B cell (primary cell): ENCODE measurements around the gene PSMB10. TPM values are rescaled to one million over a fixed set of nuclear protein-coding genes. Genes with fewer than 3 reads are reported as not detected.
A peak's percentile ranks its signal among the peaks of the same experiment; 100 is the strongest.

Experiments used
- ATAC-seq: fragments of 200-7000 bp; cut with Tn5 transposase; one replicate; pipeline ENCODE4 v1.10.0; 2021; ENCODE audit warnings: low read depth, mild to moderate bottlenecking, moderate number of reproducible peaks, moderate library complexity
- CTCF ChIA-PET: fragments of 350-600 bp; sonication (Branson Sonifier 250); formaldehyde crosslinking; loops from one replicate; lab custom pipeline; 2021; ENCODE audit warnings: antibody characterized with exemption, inconsistent platforms; lab: Charles Lee
- POLR2A ChIA-PET: fragments of 350-600 bp; sonication (Branson Sonifier 250); formaldehyde crosslinking; loops from one replicate; lab custom pipeline; 2021; ENCODE audit warnings: antibody characterized with exemption; lab: Charles Lee
- DNase-seq: peaks from one replicate; pipeline ENCODE4 v3.0.0; 2013
- H2AFZ ChIP-seq: 2 replicates; pipeline ENCODE4 v1.6.1; 2012; ENCODE audit warnings: mild to moderate bottlenecking, low read depth, low read length; ENCODE audit not compliant: insufficient read depth, poor library complexity, severe bottlenecking
- H3K27ac ChIP-seq, 2 donors: 1 replicate in 1 of 2; 2 replicates in 1 of 2; pipeline ENCODE4 v1.5.1; 2012 to 2013; ENCODE audit warnings: low read length in 2 of 2, mild to moderate bottlenecking in 2 of 2, moderate library complexity in 1 of 2
- H3K27me3 ChIP-seq, 4 experiments: fragments of 200-600 bp in 1 of 4; sonication (generic) in 1 of 4; replicated peaks in 1 of 4; 1 replicate in 2 of 4; 2 replicates in 2 of 4; pipeline versions ENCODE4 v1.6.1 to v1.7.0; 2013 to 2016; ENCODE audit warnings: low read length in 3 of 4, mild to moderate bottlenecking in 2 of 4, mixed read lengths in 1 of 4, moderate library complexity in 1 of 4; ENCODE audit not compliant: insufficient read depth in 4 of 4, control insufficient read depth in 3 of 4; ENCODE audit errors: control extremely low read depth in 1 of 4
- H3K36me3 ChIP-seq, 2 experiments: replicated peaks in 1 of 2; 1 replicate in 1 of 2; 2 replicates in 1 of 2; pipeline versions ENCODE4 v1.6.1 to v1.7.1; 2013; ENCODE audit warnings: low read length in 1 of 2; ENCODE audit not compliant: insufficient read depth in 2 of 2, control insufficient read depth in 1 of 2; ENCODE audit errors: control extremely low read depth in 1 of 2, extremely low read depth in 1 of 2
- H3K4me1 ChIP-seq, 2 donors: fragments of 200-600 bp in 1 of 2; sonication (generic) in 1 of 2; 1 replicate in 1 of 2; 2 replicates in 1 of 2; pipeline versions ENCODE4 v1.5.1 to v1.6.1; 2013 to 2017; ENCODE audit warnings: low read length in 2 of 2; ENCODE audit not compliant: control insufficient read depth in 2 of 2, insufficient read depth in 2 of 2
- H3K4me2 ChIP-seq: replicated peaks from 2 replicates; pipeline ENCODE3; 2012; ENCODE audit warnings: mild to moderate bottlenecking, low read depth, low read length; ENCODE audit not compliant: poor library complexity, severe bottlenecking
- H3K4me3 ChIP-seq, 5 experiments: fragments of 200-600 bp in 1 of 5; sonication (generic) in 1 of 5; 1 replicate in 3 of 5; 2 replicates in 2 of 5; pipeline versions ENCODE4 v1.5.1 to v1.7.0; 2011 to 2016; ENCODE audit warnings: low read length in 4 of 5, mild to moderate bottlenecking in 4 of 5, low read depth in 2 of 5, control low read depth in 1 of 5, moderate library complexity in 1 of 5; ENCODE audit not compliant: insufficient read depth in 1 of 5; ENCODE audit errors: control extremely low read depth in 1 of 5, extremely low read depth in 1 of 5
- H3K79me2 ChIP-seq: fragments of 200-600 bp; sonication (generic); one replicate; pipeline ENCODE4 v1.6.0; 2016; ENCODE audit warnings: low read length; ENCODE audit not compliant: control insufficient read depth, insufficient read depth
- H3K9ac ChIP-seq: fragments of 200-600 bp; sonication (generic); 2 replicates; pipeline ENCODE4 v1.6.1; 2017; ENCODE audit warnings: mild to moderate bottlenecking, low read length, moderate library complexity
- H3K9me3 ChIP-seq, 3 donors: one replicate each; pipeline versions ENCODE4 v1.6.1 to v1.7.1; 2013; ENCODE audit warnings: low read length in 2 of 3; ENCODE audit not compliant: control insufficient read depth in 2 of 3, insufficient read depth in 1 of 3; ENCODE audit errors: control extremely low read depth in 1 of 3
- H4K20me1 ChIP-seq: 2 replicates; pipeline ENCODE4 v1.6.0; 2012; ENCODE audit warnings: mild to moderate bottlenecking, low read length; ENCODE audit not compliant: insufficient read depth, control insufficient read depth, poor library complexity, severe bottlenecking
- H3K27ac Mint-ChIP-seq: one replicate; pipeline ENCODE4 v1.8.0; 2021; ENCODE audit warnings: mixed read lengths
- H3K27me3 Mint-ChIP-seq: one replicate; pipeline ENCODE4 v1.8.0; 2021; ENCODE audit warnings: mixed read lengths
- H3K4me1 Mint-ChIP-seq: one replicate; pipeline ENCODE4 v1.8.0; 2021; ENCODE audit warnings: mixed read lengths
- H3K4me3 Mint-ChIP-seq: one replicate; pipeline ENCODE4 v1.8.0; 2021; ENCODE audit warnings: mixed read lengths
- H3K9me3 Mint-ChIP-seq: one replicate; pipeline ENCODE4 v1.8.0; 2022; ENCODE audit warnings: mixed read lengths; ENCODE audit not compliant: insufficient read depth
- EZH2 ChIP-seq: IDR thresholded peaks from 2 replicates; pipeline ENCODE4 v1.6.1; 2012; ENCODE audit warnings: borderline replicate concordance, low read depth, mild to moderate bottlenecking, moderate library complexity, low read length; ENCODE audit not compliant: insufficient read depth, poor library complexity, severe bottlenecking
- WGBS: methylation state at CpG from one replicate; pipeline ENCODE4 v1.1.5; 2013; ENCODE audit warnings: missing lambda C conversion rate; ENCODE audit not compliant: insufficient coverage; 5-methylcytosine and 5-hydroxymethylcytosine counted together
- intact Hi-C: fragments of 100-400 bp; cut with micrococcal nuclease; formaldehyde crosslinking; loops from one replicate; pipeline ENCODE4 v1.10.0; 2022
- polyA plus RNA-seq: library from polyadenylated mRNA; depleted of rRNA; stranded (reverse); fragments of >200 nt; gene quantifications from 2 replicates; pipeline ENCODE4 v1.2.3, GENCODE V29; 2012
- total RNA-seq, 2 donors: library from RNA; stranded (reverse); fragments of 120-200 nt in 1 of 2; gene quantifications; 1 replicate in 1 of 2; 2 replicates in 1 of 2; pipeline versions ENCODE4 v1.2.3 to v1.2.4, GENCODE V29; 2013 to 2022
- TF ChIP-seq, protein P1 (sequence below): fragments of 200-600 bp; IDR thresholded peaks from one replicate; pipeline ENCODE4 v1.8.0; 2022; ENCODE audit warnings: antibody characterized with exemption, mild to moderate bottlenecking

The PSMB10 gene
- total and polyA plus RNA-seq, 2 donors (not counting 1 experiment from before 2014, with no cell fraction given): 167 to 176 TPM

DNA sequence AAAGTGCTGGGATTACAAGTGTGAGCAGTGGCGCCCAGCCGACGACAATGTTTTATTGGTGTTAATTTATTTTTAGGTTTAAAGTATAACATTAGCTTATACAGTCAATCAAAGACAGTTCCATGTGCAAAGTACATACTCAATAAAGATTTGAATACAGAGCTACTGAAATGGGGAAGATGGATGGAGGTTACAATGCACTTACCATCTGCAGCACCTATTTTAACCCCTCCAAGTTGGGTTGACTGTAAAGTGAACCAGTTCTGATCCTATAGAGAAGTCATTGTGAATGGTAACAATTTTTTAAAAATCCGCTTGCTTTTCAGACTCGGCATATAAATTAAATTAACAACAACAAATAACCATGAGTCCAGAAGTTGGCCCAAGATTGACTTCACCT lies 44.3 kb downstream of the PSMB10 start:
- Histone ChIP-seq H3K36me3 (no peaks in the 10 kb centered on the region), H3K27ac (peak overlapping the region; percentile 24 to 95), H3K9me3 (no peaks in the 10 kb centered on the region), H3K4me1 (peaks cover 16 to 18% of the 10 kb centered on the region in 2 donors), H3K79me2 (peaks cover 51% of the 10 kb centered on the region), H3K9ac (peak overlapping the region; percentile 59), H2AFZ (peak overlapping the region; percentile 72), H3K27me3 (no peaks in the 10 kb centered on the region), H3K4me3 (peak overlapping the region; percentile 49 to 76 (median 67)), H4K20me1 (peaks cover 17% of the 10 kb centered on the region), H3K4me2 (peak overlapping the region; percentile 92)
- no peak for TF ChIP-seq EZH2
- no peak for ATAC-seq
- Mint-ChIP-seq H3K27me3 (no peaks in the 10 kb centered on the region), H3K9me3 (no peaks in the 10 kb centered on the region), H3K27ac (peak overlapping the region; percentile 85), H3K4me3 (peak overlapping the region; percentile 90), H3K4me1 (peaks cover 31% of the 10 kb centered on the region)
- ChIA-PET CTCF (interaction anchor here (0.6 to 3.0 kb wide), 6 partner anchors 9 to 459 kb away, joined by 3 to 23 read pairs (median 3); partner anchors contain the start of gene NRN1L), POLR2A (interaction anchor here (0.5 to 2.2 kb wide), 6 partner anchors 32 to 306 kb away, joined by 3 to 19 read pairs (median 4); partner anchors contain the start of genes PSMB10 and RANBP10)
- WGBS: no CpG with 5 or more reads among the region's 5 CpGs
- intact Hi-C loops: loop anchor here (2.0 to 5.0 kb wide), 2 partner anchors 46 to 100 kb away; partner anchors contain the start of genes CENPT and NUTF2
- no peak for DNase-seq

DNA sequence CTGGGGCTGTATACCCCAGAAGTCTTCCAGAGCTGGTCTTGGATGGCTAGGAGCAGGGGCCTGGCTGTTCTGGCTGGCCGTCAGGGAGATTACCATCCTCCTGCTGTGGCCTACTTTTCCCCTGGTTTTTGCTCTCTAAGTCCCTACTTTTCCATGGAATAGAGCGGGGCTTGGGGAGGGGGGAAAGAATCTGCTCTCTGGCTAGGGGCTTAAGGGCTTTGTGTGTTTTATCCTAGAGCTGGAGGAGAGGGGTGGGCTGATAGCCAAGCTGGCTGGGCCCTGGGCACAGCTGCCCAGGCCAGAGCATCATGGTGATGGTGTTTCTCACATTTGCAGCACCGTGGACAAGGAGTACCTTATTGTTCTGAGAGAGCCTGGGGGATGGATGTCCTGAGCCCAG lies 48.3 kb downstream of the PSMB10 start:
- Histone ChIP-seq H3K4me1 (peaks cover 5 to 6% of the 10 kb centered on the region in 2 donors), H3K4me2 (no peak overlapping the region), H2AFZ (no peak overlapping the region), H3K9ac (no peak overlapping the region), H3K27ac (no peak overlapping the region), H3K9me3 (no peaks in the 10 kb centered on the region), H4K20me1 (peaks cover 2% of the 10 kb centered on the region), H3K27me3 (no peaks in the 10 kb centered on the region), H3K4me3 (no peak overlapping the region), H3K36me3 (peaks cover 0 to 25% of the 10 kb centered on the region in 2 experiments), H3K79me2 (peaks cover 17% of the 10 kb centered on the region)
- ChIA-PET POLR2A (no interaction called here), CTCF (interaction anchor here (1.0 to 9.3 kb wide), 4 partner anchors 11 to 152 kb away, joined by 3 to 151 read pairs (median 3); no protein-coding TSS in a partner anchor)
- ATAC-seq (no peak), DNase-seq (no peak)
- no CpG with 5 or more reads among the region's 3 CpGs for WGBS
- Mint-ChIP-seq H3K9me3 (no peaks in the 10 kb centered on the region), H3K4me3 (no peak overlapping the region), H3K27me3 (no peaks in the 10 kb centered on the region), H3K4me1 (peaks cover 7% of the 10 kb centered on the region), H3K27ac (no peak overlapping the region)
- no peak for TF ChIP-seq EZH2
- TF ChIP-seq, protein P1, sequence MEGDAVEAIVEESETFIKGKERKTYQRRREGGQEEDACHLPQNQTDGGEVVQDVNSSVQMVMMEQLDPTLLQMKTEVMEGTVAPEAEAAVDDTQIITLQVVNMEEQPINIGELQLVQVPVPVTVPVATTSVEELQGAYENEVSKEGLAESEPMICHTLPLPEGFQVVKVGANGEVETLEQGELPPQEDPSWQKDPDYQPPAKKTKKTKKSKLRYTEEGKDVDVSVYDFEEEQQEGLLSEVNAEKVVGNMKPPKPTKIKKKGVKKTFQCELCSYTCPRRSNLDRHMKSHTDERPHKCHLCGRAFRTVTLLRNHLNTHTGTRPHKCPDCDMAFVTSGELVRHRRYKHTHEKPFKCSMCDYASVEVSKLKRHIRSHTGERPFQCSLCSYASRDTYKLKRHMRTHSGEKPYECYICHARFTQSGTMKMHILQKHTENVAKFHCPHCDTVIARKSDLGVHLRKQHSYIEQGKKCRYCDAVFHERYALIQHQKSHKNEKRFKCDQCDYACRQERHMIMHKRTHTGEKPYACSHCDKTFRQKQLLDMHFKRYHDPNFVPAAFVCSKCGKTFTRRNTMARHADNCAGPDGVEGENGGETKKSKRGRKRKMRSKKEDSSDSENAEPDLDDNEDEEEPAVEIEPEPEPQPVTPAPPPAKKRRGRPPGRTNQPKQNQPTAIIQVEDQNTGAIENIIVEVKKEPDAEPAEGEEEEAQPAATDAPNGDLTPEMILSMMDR: no peak
- intact Hi-C loops: no loop called here
